ENCODE measurements around the gene SLC35A2.

Gene SLC35A2

GRCh38 chrX:48934581-48935300 is 23.3 kb upstream of the SLC35A2 start:
- H3K27me3 ChIP-seq (ENCODE audit: low read depth, low read length), result no peaks in the 10 kb centered on the region
- peak overlapping the region; percentile 100 for H3K27ac ChIP-seq (ENCODE audit: low read length)
- peaks cover 70% of the 10 kb centered on the region for H3K4me1 ChIP-seq (ENCODE audit: low read length)
- H4K20me1 ChIP-seq (ENCODE audit: insufficient read depth, low read length), result no peaks in the 10 kb centered on the region
- TF ChIP-seq CTCF (IDR thresholded peaks at IDR 0.05; ENCODE audit: low read depth, low read length) (no peak), EZH2phosphoT487 (IDR thresholded peaks at IDR 0.05; ENCODE audit: low read depth) (no peak)
- H3K79me2 ChIP-seq (ENCODE audit: low read length), result peaks cover 61% of the 10 kb centered on the region
- peak overlapping the region; percentile 98 for H3K9ac ChIP-seq (ENCODE audit: low read length)
- H3K4me2 ChIP-seq (ENCODE audit: low read length), result peak overlapping the region; percentile 92
- no peaks in the 10 kb centered on the region for H3K9me3 ChIP-seq (ENCODE audit: insufficient read depth, low read length)
- peaks cover 31% of the 10 kb centered on the region for H3K36me3 ChIP-seq (replicated peaks; ENCODE audit: low read depth, low read length)
- no peak overlapping the region for H2AFZ ChIP-seq (ENCODE audit: low read depth, low read length)
- H3K4me3 ChIP-seq (ENCODE audit: low read length), result peak overlapping the region; percentile 57

GRCh38 chrX:48933757-48934156 is 22.3 kb upstream of the SLC35A2 start:
- Histone ChIP-seq H2AFZ (ENCODE audit: low read depth, low read length) (no peak overlapping the region), H3K79me2 (ENCODE audit: low read length) (peaks cover 56% of the 10 kb centered on the region), H4K20me1 (ENCODE audit: insufficient read depth, low read length) (no peaks in the 10 kb centered on the region), H3K36me3 (replicated peaks; ENCODE audit: low read depth, low read length) (peaks cover 32% of the 10 kb centered on the region), H3K27ac (ENCODE audit: low read length) (peak overlapping the region; percentile 100), H3K9ac (ENCODE audit: low read length) (peak overlapping the region; percentile 98), H3K27me3 (ENCODE audit: low read depth, low read length) (no peaks in the 10 kb centered on the region), H3K4me1 (ENCODE audit: low read length) (peaks cover 64% of the 10 kb centered on the region), H3K4me2 (ENCODE audit: low read length) (peak overlapping the region; percentile 92), H3K4me3 (ENCODE audit: low read length) (peak overlapping the region; percentile 57), H3K9me3 (ENCODE audit: insufficient read depth, low read length) (no peaks in the 10 kb centered on the region)
- no peak for TF ChIP-seq CTCF (IDR thresholded peaks at IDR 0.05; ENCODE audit: low read depth, low read length)
- no peak for TF ChIP-seq EZH2phosphoT487 (IDR thresholded peaks at IDR 0.05; ENCODE audit: low read depth)

GRCh38 chrX:48927736-48928382 is 16.4 kb upstream of the SLC35A2 start:
- no peak for TF ChIP-seq EZH2phosphoT487 (IDR thresholded peaks at IDR 0.05; ENCODE audit: low read depth)
- H3K79me2 ChIP-seq (ENCODE audit: low read length), result peaks cover 39% of the 10 kb centered on the region
- H3K27ac ChIP-seq (ENCODE audit: low read length), result peak overlapping the region; percentile 59
- H3K4me2 ChIP-seq (ENCODE audit: low read length), result peak overlapping the region; percentile 62
- no peaks in the 10 kb centered on the region for H3K9me3 ChIP-seq (ENCODE audit: insufficient read depth, low read length)
- peaks cover 30% of the 10 kb centered on the region for H3K4me1 ChIP-seq (ENCODE audit: low read length)
- no peak overlapping the region for H2AFZ ChIP-seq (ENCODE audit: low read depth, low read length)
- H3K4me3 ChIP-seq (ENCODE audit: low read length), result peak overlapping the region; percentile 48
- H3K9ac ChIP-seq (ENCODE audit: low read length), result peak overlapping the region; percentile 30
- H4K20me1 ChIP-seq (ENCODE audit: insufficient read depth, low read length), result no peaks in the 10 kb centered on the region
- H3K27me3 ChIP-seq (ENCODE audit: low read depth, low read length), result no peaks in the 10 kb centered on the region
- peaks cover 39% of the 10 kb centered on the region for H3K36me3 ChIP-seq (replicated peaks; ENCODE audit: low read depth, low read length)

- H3K9me3 ChIP-seq (ENCODE audit: insufficient read depth, low read length), result no peaks in the 10 kb centered on the region
- no peak overlapping the region for H3K27ac ChIP-seq (ENCODE audit: low read length)
- no peaks in the 10 kb centered on the region for H3K27me3 ChIP-seq (ENCODE audit: low read depth, low read length)
- TF ChIP-seq EZH2phosphoT487 (IDR thresholded peaks at IDR 0.05; ENCODE audit: low read depth) (no peak), CTCF (IDR thresholded peaks at IDR 0.05; ENCODE audit: low read depth, low read length) (no peak)
- H3K4me1 ChIP-seq (ENCODE audit: low read length), result peaks cover 23% of the 10 kb centered on the region
- H3K4me2 ChIP-seq (ENCODE audit: low read length), result peak overlapping the region; percentile 62; the same call in 1 of the 2 replicates
- no peak overlapping the region for H3K9ac ChIP-seq (ENCODE audit: low read length)
- no peaks in the 10 kb centered on the region for H4K20me1 ChIP-seq (ENCODE audit: insufficient read depth, low read length)
- H2AFZ ChIP-seq (ENCODE audit: low read depth, low read length), result no peak overlapping the region
- H3K4me3 ChIP-seq (ENCODE audit: low read length), result no peak overlapping the region
- peaks cover 32% of the 10 kb centered on the region for H3K79me2 ChIP-seq (ENCODE audit: low read length)
- peaks cover 35% of the 10 kb centered on the region for H3K36me3 ChIP-seq (replicated peaks; ENCODE audit: low read depth, low read length)
Observed at GRCh38 chrX:48927123-48927522, 15.7 kb upstream of the SLC35A2 start.
